GM18498 (cell line): ENCODE data around the gene PDE7B.
"Not testable (repeated sequence)": the region's sequence is repeated elsewhere in the genome, so short reads cannot be mapped to it uniquely, and the experiment has no call there.

ENCODE experiments used
- ATAC-seq: cut with Tn5 transposase; IDR thresholded peaks from one replicate; pipeline ENCODE4 v1.9.1; 2021; ENCODE audit warnings: mild to moderate bottlenecking, moderate library complexity; ENCODE audit not compliant: unreplicated experiment

Gene PDE7B

DNA sequence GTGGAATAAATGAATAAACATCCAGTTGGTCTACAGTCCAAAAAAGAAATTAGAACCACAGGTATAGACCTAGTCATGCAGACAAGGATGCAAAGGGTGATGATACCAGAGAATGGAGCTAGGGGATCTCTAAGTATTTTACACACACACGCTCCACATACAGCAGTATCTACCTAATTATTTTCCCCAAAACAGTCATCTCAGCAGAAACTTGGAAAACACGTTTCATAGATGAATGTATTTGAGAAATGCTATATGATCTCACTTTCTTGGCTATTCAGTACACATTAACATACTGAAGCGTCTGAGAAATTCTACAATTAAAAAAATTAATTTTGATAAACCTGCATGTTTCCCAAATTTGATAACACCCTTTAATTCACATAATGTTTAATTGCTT, 243.3 kb downstream of the PDE7B start:
- no peak for ATAC-seq

DNA sequence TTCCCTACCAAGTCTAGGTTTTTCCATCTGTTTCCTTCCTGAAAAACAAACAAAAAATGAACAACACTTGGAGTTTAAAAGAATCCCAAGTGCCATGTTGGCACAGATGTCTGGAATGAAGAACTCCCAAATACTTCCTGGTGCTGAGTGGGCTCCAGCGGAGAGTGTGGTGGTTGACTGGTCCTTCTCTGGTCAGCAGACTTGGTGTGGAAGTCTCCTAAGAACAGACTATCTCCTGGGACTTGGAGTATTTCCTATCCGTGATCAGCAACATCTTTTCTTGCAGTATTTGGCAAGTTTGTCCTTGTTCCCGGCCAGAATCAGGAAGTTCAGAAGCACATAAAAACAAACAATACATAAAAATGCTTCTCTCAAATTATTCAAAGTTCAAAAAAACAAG, 244.5 kb downstream of the PDE7B start:
- no peak for ATAC-seq

DNA sequence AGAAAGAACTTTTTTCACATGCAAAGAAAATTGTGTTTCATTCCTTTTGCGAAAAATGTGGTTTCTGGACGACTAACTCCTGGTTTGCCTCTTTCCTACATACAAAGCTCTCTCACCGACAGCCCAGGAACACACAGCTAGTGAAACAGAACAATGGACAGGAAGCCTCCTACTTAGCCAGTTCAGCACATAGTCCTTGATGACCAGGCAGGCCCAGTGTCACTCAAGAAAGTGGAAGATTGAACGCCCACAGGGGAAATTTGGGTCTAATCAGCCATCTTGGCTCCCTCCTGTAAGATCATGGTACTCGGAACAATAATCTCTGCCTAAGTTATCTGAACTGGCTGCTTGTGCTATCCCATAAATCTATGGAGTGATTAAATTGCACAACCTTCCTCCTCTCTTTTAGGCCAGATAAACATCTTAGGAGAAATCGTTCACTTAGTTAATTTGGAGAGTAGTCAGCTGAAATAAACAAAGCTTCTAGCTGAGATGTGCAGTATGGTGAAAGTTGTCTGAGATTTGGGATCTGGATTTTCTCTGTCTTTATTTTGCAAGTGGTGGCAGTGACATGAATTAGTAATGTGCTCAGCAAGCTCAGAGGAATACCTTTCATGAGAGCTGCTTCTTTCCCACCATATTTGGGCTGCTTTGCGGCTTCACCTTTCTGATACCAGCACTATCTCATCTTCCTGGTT, 251.6 kb downstream of the PDE7B start:
- ATAC-seq = no peak

DNA sequence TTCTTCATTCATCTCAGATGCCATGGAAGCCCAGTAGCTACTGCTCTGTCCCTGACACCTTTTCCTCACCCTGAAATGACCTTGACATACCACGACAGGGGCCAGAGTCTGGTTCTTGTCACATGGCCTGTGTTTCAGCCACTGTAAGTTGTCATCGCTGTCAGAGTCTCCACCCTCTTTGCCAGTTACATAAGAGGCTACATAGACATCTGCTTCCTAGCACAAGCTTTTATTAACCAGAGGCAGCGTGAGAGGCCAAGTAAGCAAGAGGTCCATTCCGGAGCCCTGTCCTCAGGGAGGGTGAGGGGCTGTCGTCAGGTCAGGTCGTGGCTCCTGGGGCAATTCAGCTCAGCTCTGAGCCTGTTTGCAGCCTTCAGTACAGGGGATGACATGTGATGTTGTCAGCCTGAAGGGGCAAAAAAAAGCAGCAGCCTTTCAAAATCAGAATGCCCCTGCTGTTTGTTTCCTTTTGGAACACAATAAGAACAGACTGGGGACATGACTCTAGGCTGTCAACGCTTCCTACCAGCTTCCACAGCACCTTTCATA, 252.3 kb downstream of the PDE7B start:
- no peak for ATAC-seq

DNA sequence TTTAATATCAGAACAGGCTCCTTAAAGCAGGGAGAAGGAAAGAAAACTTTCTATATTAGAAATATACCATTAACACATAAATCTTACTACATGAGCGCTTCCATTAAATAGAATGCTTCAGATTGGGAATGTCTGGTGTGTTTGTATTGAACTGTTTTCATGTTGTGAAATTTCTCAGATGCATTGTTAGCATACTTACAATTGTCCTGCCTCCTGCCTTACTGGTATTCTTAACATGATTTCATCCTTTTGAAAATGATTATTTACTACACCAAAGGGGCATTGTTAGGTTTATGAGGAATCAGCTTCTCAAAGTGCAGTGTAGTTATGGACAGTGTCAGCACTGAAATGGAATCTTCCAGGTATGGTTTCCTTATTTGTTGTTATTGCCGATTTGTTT, 253.1 kb downstream of the PDE7B start:
- ATAC-seq = no peak

DNA sequence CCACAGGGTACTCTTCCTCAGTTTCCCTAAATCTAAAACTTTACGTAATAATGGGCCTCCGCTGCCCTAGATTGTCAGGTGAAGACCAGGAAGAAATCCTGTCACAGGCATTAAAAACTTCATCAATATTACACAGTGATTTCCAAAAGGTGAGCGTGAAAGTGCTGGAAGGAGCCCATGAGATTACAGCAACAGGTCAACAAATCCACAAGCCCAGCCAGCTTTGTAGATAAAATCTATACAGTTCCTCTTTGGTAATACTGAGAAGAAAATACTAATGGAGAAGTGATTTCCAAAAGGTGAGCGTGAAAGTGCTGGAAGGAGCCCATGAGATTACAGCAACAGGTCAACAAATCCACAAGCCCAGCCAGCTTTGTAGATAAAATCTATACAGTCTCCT, 254.3 kb downstream of the PDE7B start:
- not testable (repeated sequence) for ATAC-seq

DNA sequence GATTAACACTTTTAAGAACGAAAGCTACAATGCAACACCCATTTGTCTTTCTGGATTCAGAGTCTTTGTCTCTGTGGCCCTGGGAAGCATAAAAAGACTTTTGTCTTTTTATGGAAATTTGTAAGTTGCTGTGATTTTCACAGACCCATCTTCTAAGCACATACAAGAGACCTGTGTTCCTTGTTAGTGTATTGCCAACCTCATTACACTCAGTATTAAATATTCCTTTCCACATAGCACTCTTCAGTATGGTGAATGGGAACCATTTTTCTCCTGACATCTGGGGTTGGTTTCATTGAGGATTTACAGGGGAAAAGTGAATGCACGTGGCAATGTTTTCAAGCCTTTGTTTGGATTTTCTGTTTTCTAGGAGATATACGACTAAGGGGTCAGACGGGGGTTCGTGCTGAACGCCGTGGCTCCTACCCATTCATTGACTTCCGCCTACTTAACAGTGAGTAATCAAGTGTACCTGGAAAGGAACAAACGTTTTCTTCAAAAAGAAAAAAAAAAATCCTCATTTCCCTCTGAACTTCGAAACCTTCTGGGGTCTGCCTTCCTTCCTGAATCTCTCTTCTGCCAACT, 257.0 kb downstream of the PDE7B start:
- no peak for ATAC-seq

DNA sequence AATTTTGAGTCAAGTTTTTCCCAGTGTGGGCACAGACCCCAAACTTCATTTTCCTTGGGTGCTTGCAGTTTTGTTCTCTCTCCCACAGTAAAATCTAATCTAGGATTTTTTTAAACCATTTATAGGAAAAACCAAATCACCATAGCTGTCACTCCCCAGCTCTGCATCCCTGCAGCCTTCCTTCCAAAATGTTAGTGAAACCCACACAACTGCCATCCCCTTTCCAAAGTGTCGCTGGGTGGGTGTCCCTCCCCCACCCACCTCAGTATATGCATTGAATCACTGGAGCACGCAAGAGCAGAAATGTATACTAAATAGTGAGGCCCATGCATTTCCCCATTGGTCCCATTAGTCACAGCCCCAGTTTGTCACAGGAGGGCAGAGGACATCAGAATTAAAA, 260.3 kb downstream of the PDE7B start:
- no peak for ATAC-seq

DNA sequence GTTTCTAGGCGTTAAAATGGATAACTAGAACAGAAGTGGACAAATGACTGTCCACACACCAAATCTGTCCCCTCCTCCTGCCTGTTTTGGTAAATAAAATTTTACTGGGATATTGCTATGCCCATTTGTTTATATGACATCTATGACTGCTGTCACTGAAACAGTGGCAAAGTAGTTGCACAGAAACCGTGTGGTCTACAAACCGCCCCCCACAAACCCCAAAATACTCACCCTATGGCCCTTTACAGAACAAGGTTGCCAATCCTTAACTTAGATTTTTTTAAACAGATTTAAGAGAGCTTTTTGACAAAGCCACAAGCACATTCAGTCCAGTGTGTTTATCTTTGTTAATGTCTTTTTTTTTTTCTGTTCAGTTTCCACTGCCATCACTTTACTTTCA, 260.8 kb downstream of the PDE7B start:
- ATAC-seq = no peak

DNA sequence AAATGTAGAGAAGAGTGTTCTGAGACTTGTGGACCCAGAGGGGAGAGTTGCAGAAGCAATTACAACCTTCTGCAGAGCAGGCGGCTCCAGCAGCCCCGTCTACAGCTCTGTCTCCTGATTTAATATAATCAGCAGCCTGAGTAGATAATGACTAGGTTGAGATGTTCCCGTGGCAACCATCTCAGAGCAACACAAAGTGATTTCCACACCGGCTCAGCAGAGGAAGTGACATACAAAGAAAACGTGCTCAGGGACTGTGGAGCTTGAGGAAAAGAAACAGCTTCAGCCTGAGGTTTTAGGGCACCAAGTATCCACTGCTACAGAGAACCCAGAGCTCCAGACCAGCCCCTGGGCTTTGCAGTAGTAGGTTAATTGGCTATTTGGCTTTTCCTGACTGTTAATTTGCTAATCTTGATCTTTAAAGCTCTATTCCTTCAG, 262.3 kb downstream of the PDE7B start:
- ATAC-seq = no peak

DNA sequence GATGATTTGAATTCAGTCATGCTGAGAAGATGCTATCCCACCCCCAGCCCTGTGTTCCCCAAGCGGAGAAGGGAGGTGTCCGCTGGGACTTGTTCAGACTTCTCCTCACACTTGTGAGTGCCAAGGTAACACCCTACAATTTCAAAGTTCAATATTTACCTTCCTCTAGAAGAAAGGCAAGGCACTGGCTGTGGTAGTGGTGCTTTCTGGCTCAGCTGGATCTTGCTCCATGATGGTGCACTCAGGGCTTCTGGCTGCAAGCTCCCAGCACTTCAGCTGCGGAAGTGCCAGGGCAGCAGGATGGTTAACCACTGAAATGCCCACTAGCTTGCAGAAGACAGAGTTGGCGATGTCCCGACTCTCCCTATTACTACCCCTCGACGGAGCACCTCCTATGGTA, 263.2 kb downstream of the PDE7B start:
- no peak for ATAC-seq

DNA sequence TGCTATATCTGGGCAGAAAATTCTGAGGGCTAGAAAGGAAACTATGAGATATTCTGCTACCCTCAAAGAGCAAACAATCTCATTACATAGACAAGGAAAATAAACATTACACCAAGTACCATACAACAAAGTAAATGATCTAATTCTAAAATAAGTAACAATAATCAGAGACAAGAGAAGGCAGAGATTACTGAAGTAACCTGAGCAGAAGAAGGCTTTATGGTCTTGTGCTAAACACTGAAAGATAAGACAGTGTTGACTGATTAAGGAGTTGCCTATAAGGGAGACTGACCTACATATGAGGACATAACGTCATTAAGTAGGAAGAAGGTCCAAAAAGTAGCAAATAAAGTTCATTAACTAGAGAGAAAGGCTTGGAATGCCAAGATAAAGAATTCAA, 264.4 kb downstream of the PDE7B start:
- ATAC-seq = no peak

DNA sequence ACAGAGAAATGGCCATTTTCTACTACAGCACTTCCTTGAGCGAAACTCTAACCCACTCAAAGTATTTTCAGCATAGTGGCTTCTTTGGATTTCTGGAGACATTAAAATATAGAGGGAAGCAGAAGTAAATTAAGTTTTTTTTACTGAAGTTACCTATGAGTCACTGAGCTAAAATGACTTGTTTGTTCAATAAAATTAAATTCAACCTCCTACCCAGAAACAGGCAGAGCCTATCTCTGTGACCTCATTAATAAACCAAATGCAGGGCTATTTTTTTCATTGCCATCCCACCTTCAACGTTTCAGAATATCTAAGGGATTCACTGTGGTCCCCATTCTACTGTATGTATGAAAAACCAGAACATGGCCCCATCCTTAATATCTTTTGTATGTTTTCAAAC, 265.6 kb downstream of the PDE7B start:
- no peak for ATAC-seq

DNA sequence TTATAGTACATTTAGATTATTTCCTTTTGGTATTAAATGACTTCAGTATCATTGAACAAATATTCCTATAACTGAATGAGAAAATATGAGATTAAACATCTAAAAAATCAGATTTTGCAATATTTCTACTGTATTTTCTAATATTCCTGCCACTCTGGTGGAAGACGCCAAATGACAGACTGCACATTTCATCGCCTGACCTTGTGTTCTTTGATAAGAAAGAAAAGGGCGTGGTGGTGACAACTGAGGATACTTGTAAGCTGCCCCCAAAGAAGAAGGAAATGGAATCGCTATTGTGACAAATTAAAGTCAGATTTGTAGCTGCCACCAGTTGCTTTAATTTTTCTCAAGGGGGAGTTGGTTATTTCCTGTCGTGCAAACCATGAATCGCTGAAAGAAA, 267.3 kb downstream of the PDE7B start:
- no peak for ATAC-seq

DNA sequence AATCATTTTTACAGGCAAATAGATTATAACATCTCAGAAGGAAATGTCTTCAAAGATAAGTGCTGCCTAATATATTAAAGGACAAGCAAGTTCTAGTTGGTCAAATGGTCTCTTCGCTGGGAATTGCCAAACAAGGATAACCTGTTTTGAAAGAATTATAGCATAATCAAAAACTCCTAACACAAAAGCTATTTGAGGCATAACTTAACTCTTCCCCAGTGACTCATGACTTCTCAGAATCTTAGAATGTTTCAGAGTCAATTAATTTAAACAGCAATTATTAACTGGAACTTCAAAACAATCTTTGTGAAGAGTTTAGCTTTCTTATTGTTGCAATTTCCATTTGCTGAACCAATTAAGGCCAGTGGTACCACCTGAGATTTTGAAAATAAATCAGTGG, 272.0 kb downstream of the PDE7B start:
- ATAC-seq = no peak

DNA sequence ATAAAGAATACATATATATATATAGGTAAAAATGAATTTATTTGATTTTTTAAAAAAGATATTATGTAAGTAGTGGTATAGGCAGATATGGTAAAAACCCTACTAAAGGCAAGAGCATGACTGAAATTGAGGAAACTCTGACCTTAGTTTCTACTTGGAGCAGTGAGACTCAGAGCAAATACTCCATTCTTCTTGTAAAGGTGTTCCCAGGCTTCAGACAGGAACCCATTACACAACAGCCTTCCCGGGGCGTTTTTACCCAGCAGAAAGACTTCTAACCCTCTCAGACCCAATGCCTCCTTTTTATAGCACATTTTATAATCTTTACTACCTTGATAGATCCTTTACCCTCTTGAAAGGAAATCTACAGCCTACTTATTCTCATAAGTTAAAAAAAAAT, 274.1 kb downstream of the PDE7B start:
- no peak for ATAC-seq

DNA sequence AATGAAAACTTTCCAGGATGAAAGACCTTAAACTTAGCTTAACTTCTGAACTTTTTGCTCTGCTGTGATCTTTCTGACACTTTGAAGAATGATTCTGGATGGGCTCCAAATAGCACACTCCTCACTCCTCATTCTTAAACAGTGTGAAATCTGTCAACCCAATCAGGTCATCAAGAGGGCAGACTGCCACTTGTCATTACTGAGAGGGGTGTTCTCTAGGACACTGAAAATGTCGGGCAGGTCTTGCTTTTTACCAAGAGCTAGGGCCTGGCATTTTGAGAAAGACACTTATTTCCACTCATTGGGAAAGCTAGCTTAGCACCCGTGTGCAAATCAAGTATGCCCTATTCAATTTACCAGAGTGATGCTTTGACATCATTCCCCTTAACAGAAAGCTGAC, 276.4 kb downstream of the PDE7B start:
- no peak for ATAC-seq

DNA sequence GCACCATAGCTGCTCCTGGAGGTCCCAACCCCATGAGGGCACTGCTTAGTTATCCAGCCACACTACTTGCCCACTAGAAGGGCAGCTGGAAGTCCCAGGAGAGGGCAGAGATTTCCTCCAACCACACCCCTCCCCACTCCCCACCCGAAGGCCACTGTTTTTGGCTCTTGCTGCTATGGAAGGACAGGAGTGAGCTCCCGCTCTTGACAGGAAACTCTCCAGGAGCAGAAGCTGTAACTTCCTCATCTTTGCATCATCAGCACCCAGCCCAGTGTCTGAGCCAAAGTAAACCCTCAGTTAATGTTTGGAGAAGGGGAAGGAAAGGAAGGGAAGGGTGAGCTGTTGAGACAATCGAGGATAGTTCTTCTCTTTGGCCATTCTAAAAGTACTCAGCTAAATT, 277.9 kb downstream of the PDE7B start:
- no peak for ATAC-seq

DNA sequence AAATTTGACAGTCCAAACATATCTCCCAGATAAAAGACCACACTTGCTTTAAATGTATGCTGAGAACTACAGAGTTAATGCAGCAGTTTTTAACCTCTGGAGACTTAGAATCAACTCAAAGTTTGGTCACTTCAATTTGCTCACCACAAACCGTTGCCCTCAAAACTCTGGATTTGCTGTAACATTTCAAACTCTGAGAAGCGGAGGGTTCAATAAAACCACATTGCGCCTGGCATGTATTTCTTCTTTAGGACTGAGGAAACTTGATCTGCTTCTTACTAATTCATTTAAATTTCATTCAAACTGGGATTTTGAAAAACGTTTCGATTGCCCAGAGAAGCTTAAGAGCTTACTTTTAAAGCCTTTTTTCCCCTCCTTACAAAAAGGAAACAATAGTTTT, 282.8 kb downstream of the PDE7B start:
- ATAC-seq = no peak

DNA sequence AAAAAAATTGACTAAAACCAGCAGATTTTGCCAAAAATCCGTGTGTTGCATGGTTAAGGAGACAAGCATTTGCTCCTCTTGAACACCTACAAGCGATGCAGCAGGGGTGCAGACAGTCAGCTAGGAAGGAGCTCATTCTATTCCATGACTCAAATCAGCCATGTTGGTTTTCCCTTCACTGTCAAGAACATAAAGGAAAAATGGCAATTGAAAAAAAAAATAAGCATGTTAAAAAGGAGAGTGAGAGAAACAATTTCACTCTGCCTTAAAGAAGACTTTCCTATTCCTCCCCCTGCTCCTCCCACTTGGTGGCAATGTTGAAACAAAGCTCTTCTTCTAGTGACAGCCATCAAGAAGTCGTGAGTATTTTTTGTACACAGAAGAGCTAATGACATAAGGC, 283.2 kb downstream of the PDE7B start:
- ATAC-seq = no peak

DNA sequence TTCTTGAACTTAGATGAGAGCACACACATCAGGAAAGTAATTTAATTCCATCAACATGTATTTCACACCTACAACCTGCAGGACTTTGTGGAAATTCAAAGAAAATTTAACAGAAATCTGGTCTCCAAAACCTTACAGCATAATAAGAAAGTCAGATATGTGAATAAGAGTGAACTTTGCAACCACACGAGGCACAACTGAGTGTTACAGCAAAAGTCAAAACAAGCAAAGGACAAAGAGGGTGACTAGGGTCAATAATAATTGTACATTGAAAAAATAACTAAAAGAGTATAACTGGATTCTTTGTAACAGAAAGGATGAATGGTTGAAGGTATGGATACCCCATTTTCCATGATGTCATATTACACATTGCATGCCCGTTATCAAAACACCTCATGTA, 284.8 kb downstream of the PDE7B start:
- no peak for ATAC-seq

DNA sequence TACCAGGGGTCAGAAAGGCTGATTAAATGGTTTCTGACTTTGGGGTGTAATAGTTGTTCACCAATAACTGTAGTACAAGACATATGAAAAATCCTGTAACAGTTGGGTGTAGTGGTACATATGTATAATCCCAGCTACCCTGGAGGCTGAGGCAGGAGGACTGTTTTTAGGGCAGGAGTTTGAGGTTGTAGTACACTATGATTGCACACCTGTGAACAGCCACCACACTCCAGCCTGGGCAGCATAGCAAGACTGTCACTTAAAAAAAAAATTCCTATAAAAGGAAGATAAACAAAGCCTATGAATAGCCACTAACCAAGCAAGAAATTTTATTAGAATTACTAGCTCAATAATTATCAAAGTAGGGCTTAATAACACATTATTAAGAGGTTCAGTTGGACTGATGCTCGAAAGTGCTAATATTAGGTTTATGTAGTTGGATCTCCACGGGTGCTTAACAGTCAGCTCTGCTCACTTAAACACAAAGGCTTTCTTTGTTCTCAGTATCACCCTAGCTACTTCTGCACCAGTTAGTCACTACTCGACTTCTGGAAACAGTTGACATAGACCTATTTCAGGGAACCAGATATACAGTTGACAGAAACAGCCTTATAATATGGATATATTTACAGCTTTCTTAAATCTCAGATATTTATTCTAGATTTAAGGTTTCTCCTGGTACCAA, 285.6 kb downstream of the PDE7B start:
- ATAC-seq = no peak
